ENCODE data around the gene RTN4. TPM values are rescaled to one million over a fixed set of nuclear protein-coding genes. Genes with fewer than 3 reads are reported as not detected.
A peak's percentile ranks its signal among the peaks of the same experiment; 100 is the strongest.

RTN4 gene
- total RNA-seq, 1 donor from 2014 or later = 275 TPM

- no peaks in the 10 kb centered on the region for H3K9me3 ChIP-seq
- no peaks in the 10 kb centered on the region for H3K27me3 ChIP-seq
- no peaks in the 10 kb centered on the region for H3K36me3 ChIP-seq
- H3K27ac ChIP-seq = peak overlapping the region; percentile 67
- TF ChIP-seq CTCF (IDR thresholded peaks at IDR 0.05) = no peak
- intact Hi-C loops (cut with DNase I) = loop anchor here (5.0 kb wide), 1 partner anchor 163 kb away; no protein-coding TSS in a partner anchor
- H3K4me1 ChIP-seq = peaks cover 66% of the 10 kb centered on the region
- no peak for DNase-seq
- ATAC-seq = no peak
- peak overlapping the region; percentile 45 for H3K4me3 ChIP-seq
Measured at GRCh38 chr2:55009277-55010060, 40.8 kb downstream of the RTN4 start.

GRCh38 chr2:55006306-55006705 is 43.9 kb downstream of the RTN4 start:
- H3K9me3 ChIP-seq = no peaks in the 10 kb centered on the region
- H3K27me3 ChIP-seq = no peaks in the 10 kb centered on the region
- DNase-seq (no peak), ATAC-seq (no peak)
- H3K4me1 ChIP-seq = peaks cover 45% of the 10 kb centered on the region
- no peaks in the 10 kb centered on the region for H3K36me3 ChIP-seq
- no peak overlapping the region for H3K4me3 ChIP-seq
- no peak for TF ChIP-seq CTCF (IDR thresholded peaks at IDR 0.05)
- intact Hi-C loops (cut with DNase I) = no loop called here
- no peak overlapping the region for H3K27ac ChIP-seq

- peaks cover 51% of the 10 kb centered on the region for H3K4me1 ChIP-seq
- intact Hi-C loops (cut with DNase I) = no loop called here
- no peaks in the 10 kb centered on the region for H3K27me3 ChIP-seq
- no peaks in the 10 kb centered on the region for H3K9me3 ChIP-seq
- H3K4me3 ChIP-seq = no peak overlapping the region
- DNase-seq = no peak
- H3K36me3 ChIP-seq = no peaks in the 10 kb centered on the region
- TF ChIP-seq CTCF (IDR thresholded peaks at IDR 0.05) = no peak
- no peak for ATAC-seq
- no peak overlapping the region for H3K27ac ChIP-seq
Measured at GRCh38 chr2:55003706-55004639, 46.3 kb downstream of the RTN4 start.

- H3K27me3 ChIP-seq = no peaks in the 10 kb centered on the region
- intact Hi-C loops (cut with DNase I) = no loop called here
- no peak for DNase-seq
- no peak overlapping the region for H3K4me3 ChIP-seq
- no peak for TF ChIP-seq CTCF (IDR thresholded peaks at IDR 0.05)
- no peaks in the 10 kb centered on the region for H3K9me3 ChIP-seq
- no peaks in the 10 kb centered on the region for H3K36me3 ChIP-seq
- H3K27ac ChIP-seq = no peak overlapping the region
- H3K4me1 ChIP-seq = peaks cover 55% of the 10 kb centered on the region
- no peak for ATAC-seq
Measured at GRCh38 chr2:55001716-55002115, 48.5 kb downstream of the RTN4 start.

- Histone ChIP-seq H3K4me1 (peaks cover 46% of the 10 kb centered on the region), H3K4me3 (no peak overlapping the region), H3K36me3 (no peaks in the 10 kb centered on the region), H3K27me3 (no peaks in the 10 kb centered on the region), H3K27ac (no peak overlapping the region), H3K9me3 (no peaks in the 10 kb centered on the region)
- no peak for ATAC-seq
- no peak for TF ChIP-seq CTCF (IDR thresholded peaks at IDR 0.05)
- intact Hi-C loops (cut with DNase I) = no loop called here
- no peak for DNase-seq
Measured at GRCh38 chr2:55000341-55000740, 49.9 kb downstream of the RTN4 start.
